Osteocyte (in vitro differentiated cells): ENCODE measurements around the gene CCM2. TPM values are rescaled to one million over a fixed set of nuclear protein-coding genes. Genes with fewer than 3 reads are reported as not detected.

ENCODE experiments used
- DNase-seq: peaks from one replicate; pipeline ENCODE4 v3.0.0; 2021; ENCODE audit warnings: mixed read lengths; ENCODE audit not compliant: unreplicated experiment; ENCODE audit errors: extremely low spot score
- H3K27ac Mint-ChIP-seq: one replicate; pipeline ENCODE4 v1.8.0; 2021; ENCODE audit warnings: mild to moderate bottlenecking, mixed read lengths; ENCODE audit not compliant: unreplicated experiment
- H3K27me3 Mint-ChIP-seq: one replicate; pipeline ENCODE4 v1.8.0; 2021; ENCODE audit warnings: mixed read lengths; ENCODE audit not compliant: unreplicated experiment
- H3K36me3 Mint-ChIP-seq: one replicate; pipeline ENCODE4 v1.8.0; 2021; ENCODE audit warnings: mixed read lengths; ENCODE audit not compliant: unreplicated experiment
- H3K4me1 Mint-ChIP-seq: one replicate; pipeline ENCODE4 v1.8.0; 2021; ENCODE audit warnings: mixed read lengths; ENCODE audit not compliant: unreplicated experiment
- H3K4me3 Mint-ChIP-seq: one replicate; pipeline ENCODE4 v1.8.0; 2021; ENCODE audit warnings: mild to moderate bottlenecking, moderate library complexity, mixed read lengths; ENCODE audit not compliant: unreplicated experiment
- H3K9me3 Mint-ChIP-seq: one replicate; pipeline ENCODE4 v1.8.0; 2021; ENCODE audit warnings: mixed read lengths; ENCODE audit not compliant: unreplicated experiment
- total RNA-seq: library from RNA; stranded (reverse); gene quantifications from 2 replicates; pipeline ENCODE4 v1.2.1, GENCODE V29; 2021
- TF ChIP-seq, protein P1 (sequence below): fragments of 200-600 bp; sonication (generic); IDR thresholded peaks from 2 replicates; pipeline ENCODE4 v1.5.0; 2021; ENCODE audit warnings: antibody characterized with exemption, mild to moderate bottlenecking, moderate library complexity

Gene CCM2
- total RNA-seq, 1 donor from 2014 or later, result 42.3 TPM

DNA sequence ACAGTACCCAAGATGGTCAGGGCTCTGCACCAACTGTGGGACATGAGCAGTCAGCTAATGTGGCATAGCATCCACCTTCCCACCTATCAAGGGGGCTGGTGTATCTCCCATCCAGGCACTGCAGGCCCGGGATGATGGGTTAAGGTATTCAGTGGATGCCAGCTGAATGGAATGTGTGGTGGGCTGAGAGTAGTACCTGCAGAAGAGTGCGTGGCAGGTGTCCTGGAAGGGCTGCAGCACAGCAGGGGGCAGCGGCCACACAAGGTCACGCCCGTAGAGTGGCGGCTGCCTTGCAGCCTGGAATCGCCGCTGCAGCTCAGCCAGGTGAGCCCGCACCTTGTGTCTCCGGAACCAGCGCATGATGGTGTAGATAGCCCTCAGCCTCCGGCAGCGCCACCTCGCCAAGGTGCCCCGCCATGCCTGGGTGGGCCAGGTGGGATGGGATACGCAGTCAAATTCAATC lies 34.5 kb upstream of the CCM2 start:
- TF ChIP-seq, protein P1, sequence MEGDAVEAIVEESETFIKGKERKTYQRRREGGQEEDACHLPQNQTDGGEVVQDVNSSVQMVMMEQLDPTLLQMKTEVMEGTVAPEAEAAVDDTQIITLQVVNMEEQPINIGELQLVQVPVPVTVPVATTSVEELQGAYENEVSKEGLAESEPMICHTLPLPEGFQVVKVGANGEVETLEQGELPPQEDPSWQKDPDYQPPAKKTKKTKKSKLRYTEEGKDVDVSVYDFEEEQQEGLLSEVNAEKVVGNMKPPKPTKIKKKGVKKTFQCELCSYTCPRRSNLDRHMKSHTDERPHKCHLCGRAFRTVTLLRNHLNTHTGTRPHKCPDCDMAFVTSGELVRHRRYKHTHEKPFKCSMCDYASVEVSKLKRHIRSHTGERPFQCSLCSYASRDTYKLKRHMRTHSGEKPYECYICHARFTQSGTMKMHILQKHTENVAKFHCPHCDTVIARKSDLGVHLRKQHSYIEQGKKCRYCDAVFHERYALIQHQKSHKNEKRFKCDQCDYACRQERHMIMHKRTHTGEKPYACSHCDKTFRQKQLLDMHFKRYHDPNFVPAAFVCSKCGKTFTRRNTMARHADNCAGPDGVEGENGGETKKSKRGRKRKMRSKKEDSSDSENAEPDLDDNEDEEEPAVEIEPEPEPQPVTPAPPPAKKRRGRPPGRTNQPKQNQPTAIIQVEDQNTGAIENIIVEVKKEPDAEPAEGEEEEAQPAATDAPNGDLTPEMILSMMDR, result no peak
- Mint-ChIP-seq H3K4me3 (no peak overlapping the region), H3K9me3 (no peaks in the 10 kb centered on the region)

DNA sequence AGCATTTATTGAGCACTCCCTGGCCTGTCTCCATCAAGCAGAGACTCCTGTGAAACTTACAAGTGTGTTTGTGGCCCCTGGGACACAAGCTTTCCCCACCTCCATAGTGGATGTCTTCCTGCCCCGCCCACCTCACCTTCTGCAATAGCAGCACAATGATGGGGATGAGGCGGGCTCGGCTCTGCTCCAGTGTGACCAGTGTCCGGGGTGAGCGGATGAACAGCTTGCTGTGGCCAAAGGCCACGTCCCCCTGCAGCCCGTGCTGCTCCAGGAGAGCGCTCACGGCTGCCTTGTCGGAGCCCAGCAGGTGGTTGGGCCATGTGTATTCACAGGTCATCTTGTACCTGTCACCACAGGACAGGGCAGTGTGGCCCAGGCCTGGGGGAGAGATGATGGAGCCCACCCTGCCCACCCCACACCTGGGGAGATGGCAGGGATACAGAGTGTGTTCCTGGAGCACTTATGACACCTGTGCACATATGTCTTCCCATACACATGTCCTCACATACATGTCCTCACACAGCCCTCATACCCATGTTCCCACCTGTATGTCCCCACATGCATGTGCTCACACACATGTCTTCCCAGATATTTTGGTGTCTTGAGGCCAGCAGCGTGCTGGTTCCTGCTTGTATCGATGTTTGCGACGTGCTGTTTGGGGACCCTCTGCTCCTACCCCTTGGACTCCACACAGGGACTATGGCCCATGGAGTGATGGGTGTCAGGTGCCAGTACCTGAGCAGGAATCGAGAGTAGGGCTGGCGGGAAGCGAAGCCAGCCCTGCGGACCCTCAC lies 33.9 kb upstream of the CCM2 start:
- no peak overlapping the region for H3K4me3 Mint-ChIP-seq
- no peak overlapping the region for H3K27ac Mint-ChIP-seq
- no peaks in the 10 kb centered on the region for H3K9me3 Mint-ChIP-seq
- H3K27me3 Mint-ChIP-seq, result no peaks in the 10 kb centered on the region
- no peaks in the 10 kb centered on the region for H3K4me1 Mint-ChIP-seq
- H3K36me3 Mint-ChIP-seq, result no peaks in the 10 kb centered on the region
- DNase-seq, result no peak
- TF ChIP-seq, protein P1, result no peak

More for the DNA sequence above, 34.5 kb upstream of the CCM2 start:
- no peak for DNase-seq
- H3K27ac Mint-ChIP-seq, result no peak overlapping the region
- no peaks in the 10 kb centered on the region for H3K4me1 Mint-ChIP-seq
- no peaks in the 10 kb centered on the region for H3K36me3 Mint-ChIP-seq
- H3K27me3 Mint-ChIP-seq, result no peaks in the 10 kb centered on the region

DNA sequence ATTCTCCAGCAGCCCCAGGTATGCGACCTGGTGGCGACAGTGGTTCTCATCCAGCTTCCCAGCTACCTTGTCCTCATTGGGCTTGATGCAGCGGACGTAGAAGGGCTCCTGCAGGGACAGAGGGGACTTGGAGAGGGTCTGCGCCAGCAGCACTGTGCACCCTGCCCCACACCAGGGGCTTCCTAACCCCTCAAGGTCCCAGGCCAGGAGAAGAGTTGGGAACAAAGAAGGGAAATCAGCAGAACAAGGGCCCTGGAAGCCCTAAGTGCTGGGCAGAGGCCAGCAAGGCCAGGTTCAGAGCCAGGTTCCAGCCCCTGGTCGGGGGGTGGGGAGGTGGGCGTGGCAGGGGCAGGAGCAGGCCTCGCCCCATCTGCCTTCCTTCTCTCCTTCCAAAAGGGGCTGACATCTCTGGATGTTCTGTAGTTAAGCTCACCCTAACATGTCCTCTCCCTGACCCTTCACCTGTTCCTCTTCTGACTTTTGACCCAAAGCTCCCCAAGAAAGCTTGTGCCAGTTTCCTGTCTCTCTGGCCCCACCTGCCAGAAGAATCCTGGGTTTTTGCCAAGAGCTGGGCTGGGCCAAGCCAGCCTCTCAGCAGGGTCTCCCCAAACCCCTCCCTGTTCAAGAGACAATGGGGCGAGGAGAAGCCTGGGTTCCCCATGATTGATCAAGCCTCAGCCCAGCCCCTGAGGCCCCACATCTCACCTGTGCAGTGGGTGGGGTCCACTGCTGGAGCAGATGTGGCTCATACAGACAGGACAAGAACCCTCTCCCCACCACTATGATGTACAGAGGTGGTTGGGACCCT lies 33.1 kb upstream of the CCM2 start:
- Mint-ChIP-seq H3K27ac (no peak overlapping the region), H3K4me3 (no peak overlapping the region), H3K27me3 (no peaks in the 10 kb centered on the region), H3K9me3 (no peaks in the 10 kb centered on the region), H3K4me1 (no peaks in the 10 kb centered on the region), H3K36me3 (no peaks in the 10 kb centered on the region)
- TF ChIP-seq, protein P1, result no peak
- DNase-seq, result no peak

DNA sequence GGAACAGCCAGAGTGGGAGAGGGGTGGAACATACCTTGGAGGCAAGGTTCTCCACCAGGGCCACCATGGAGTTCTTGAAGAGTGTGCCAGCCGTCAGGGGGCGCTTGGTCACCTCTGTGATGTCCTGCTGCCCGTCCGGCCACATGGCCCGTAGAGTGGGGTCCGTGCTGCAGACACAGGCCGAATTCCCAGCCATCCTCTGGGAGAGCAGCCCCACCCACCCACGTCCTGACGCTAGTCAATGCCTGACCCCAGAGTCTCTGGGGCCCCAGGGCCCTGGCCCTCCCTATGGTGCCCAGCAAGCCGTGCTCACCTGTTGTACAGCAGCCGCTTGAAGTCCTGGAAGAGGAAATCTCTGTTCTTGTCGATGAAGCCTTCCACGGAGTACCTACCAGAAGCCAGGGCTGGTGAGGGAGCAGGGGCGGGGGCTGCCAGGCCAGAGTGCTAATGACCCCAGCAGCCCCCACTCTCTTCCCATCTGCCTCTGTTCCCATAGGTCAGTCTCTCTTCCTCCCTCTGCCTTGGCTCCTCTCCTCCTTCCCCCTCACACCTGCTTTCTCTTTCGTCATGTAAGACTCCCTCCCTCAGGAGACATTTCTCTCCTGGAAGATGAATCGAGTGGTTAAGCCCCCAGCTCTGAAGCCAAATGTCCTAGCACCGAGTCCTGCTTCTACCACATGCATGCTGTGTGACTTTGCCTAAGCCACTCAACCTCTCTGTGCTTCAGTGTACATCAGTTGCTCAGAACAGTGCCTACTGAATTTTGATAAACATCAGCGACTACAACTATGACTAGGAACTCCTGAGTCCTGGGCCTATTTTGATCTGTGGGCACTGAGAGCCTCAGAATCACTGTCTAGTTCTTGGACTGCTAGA lies 32.2 kb upstream of the CCM2 start:
- H3K27ac Mint-ChIP-seq, result no peak overlapping the region
- no peaks in the 10 kb centered on the region for H3K9me3 Mint-ChIP-seq
- TF ChIP-seq, protein P1, result peak; percentile 29
- no peaks in the 10 kb centered on the region for H3K4me1 Mint-ChIP-seq
- no peaks in the 10 kb centered on the region for H3K36me3 Mint-ChIP-seq
- no peak for DNase-seq
- H3K4me3 Mint-ChIP-seq, result no peak overlapping the region
- H3K27me3 Mint-ChIP-seq, result no peaks in the 10 kb centered on the region
